ENCODE data around the gene CMA1. TPM values are rescaled to one million over a fixed set of nuclear protein-coding genes. Genes with fewer than 3 reads are reported as not detected.

The CMA1 gene
- polyA plus RNA-seq, 1 donor from 2014 or later: not detected

DNA sequence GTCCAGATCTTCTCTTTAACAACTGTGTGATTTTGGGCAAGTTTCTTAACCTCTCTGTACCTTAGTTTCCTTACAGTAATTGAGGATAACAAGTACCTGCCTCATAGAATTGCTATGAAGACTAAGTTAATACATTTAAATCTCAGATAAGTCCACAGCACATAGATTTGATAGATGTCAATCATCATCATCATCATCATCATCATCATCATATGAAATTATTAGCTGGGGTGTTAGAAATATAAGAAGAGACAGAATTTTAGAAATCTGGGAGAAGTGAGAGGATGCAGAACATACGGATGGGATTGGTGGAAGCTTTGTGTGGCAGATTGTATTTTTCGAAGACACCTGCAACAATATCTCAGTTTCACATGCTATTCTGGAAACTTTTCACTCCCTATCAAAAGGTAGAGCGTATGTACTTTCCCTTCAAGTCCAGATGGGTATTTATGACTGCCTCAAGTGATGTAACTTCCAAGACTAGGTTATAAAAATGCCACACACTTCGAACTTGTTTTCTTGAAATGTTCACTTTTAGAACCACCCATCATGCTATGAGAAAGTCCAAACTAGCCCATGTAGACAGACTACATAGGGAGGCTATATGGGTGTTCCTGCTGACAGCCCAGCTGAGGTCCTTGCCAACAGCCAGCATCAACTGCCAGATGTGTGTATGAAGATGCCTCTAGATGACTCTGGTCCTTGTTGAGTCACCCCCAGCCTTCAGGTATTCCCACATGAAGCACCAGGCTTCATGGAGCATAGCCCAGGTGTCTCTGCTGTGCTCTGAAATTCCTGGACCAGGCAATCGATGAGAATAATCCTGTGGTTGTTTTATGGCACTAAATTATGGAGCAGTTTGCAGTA, 44.8 kb downstream of the CMA1 start:
- H3K4me2 ChIP-seq (ENCODE audit: low read length): no peak overlapping the region
- no peaks in the 10 kb centered on the region for H3K9me3 ChIP-seq (ENCODE audit: low read length)
- no peaks in the 10 kb centered on the region for H3K27me3 ChIP-seq (ENCODE audit: insufficient read depth, low read depth, low read length)
- H2AFZ ChIP-seq (ENCODE audit: low read depth, low read length): no peak overlapping the region
- no peaks in the 10 kb centered on the region for H3K9me2 ChIP-seq (ENCODE audit: insufficient read depth, low read length)
- no peak overlapping the region for H3K27ac ChIP-seq (ENCODE audit: low read length)
- TF ChIP-seq, protein P1, sequence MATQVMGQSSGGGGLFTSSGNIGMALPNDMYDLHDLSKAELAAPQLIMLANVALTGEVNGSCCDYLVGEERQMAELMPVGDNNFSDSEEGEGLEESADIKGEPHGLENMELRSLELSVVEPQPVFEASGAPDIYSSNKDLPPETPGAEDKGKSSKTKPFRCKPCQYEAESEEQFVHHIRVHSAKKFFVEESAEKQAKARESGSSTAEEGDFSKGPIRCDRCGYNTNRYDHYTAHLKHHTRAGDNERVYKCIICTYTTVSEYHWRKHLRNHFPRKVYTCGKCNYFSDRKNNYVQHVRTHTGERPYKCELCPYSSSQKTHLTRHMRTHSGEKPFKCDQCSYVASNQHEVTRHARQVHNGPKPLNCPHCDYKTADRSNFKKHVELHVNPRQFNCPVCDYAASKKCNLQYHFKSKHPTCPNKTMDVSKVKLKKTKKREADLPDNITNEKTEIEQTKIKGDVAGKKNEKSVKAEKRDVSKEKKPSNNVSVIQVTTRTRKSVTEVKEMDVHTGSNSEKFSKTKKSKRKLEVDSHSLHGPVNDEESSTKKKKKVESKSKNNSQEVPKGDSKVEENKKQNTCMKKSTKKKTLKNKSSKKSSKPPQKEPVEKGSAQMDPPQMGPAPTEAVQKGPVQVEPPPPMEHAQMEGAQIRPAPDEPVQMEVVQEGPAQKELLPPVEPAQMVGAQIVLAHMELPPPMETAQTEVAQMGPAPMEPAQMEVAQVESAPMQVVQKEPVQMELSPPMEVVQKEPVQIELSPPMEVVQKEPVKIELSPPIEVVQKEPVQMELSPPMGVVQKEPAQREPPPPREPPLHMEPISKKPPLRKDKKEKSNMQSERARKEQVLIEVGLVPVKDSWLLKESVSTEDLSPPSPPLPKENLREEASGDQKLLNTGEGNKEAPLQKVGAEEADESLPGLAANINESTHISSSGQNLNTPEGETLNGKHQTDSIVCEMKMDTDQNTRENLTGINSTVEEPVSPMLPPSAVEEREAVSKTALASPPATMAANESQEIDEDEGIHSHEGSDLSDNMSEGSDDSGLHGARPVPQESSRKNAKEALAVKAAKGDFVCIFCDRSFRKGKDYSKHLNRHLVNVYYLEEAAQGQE (IDR thresholded peaks at IDR 0.05; ENCODE audit: borderline replicate concordance): no peak
- TF ChIP-seq, protein P2, sequence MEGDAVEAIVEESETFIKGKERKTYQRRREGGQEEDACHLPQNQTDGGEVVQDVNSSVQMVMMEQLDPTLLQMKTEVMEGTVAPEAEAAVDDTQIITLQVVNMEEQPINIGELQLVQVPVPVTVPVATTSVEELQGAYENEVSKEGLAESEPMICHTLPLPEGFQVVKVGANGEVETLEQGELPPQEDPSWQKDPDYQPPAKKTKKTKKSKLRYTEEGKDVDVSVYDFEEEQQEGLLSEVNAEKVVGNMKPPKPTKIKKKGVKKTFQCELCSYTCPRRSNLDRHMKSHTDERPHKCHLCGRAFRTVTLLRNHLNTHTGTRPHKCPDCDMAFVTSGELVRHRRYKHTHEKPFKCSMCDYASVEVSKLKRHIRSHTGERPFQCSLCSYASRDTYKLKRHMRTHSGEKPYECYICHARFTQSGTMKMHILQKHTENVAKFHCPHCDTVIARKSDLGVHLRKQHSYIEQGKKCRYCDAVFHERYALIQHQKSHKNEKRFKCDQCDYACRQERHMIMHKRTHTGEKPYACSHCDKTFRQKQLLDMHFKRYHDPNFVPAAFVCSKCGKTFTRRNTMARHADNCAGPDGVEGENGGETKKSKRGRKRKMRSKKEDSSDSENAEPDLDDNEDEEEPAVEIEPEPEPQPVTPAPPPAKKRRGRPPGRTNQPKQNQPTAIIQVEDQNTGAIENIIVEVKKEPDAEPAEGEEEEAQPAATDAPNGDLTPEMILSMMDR (IDR thresholded peaks at IDR 0.05; ENCODE audit: poor library complexity, severe bottlenecking): no peak
- no peak for TF ChIP-seq RAD21 (conservative IDR thresholded peaks at IDR 0.05)
- TF ChIP-seq EP300 (conservative IDR thresholded peaks at IDR 0.05; ENCODE audit: poor library complexity, severe bottlenecking): no peak
- TF ChIP-seq EZH2 (IDR thresholded peaks at IDR 0.05; ENCODE audit: borderline replicate concordance, insufficient read depth, low read length, poor library complexity, severe bottlenecking): no peak
- no peak for TF ChIP-seq MXI1 (conservative IDR thresholded peaks at IDR 0.05; ENCODE audit: poor library complexity, severe bottlenecking)
- TF ChIP-seq POLR2AphosphoS5 (IDR thresholded peaks at IDR 0.05): no peak
- TF ChIP-seq TAF1 (IDR thresholded peaks at IDR 0.05; ENCODE audit: low read depth): no peak
- no peak for TF ChIP-seq SMC3 (conservative IDR thresholded peaks at IDR 0.05; ENCODE audit: poor library complexity)
- no peak overlapping the region for H3K9ac ChIP-seq (ENCODE audit: low read length)
- no peaks in the 10 kb centered on the region for H4K20me1 ChIP-seq (ENCODE audit: insufficient read depth)
- H3F3A ChIP-seq (ENCODE audit: insufficient read depth, low read length, poor library complexity, severe bottlenecking): no peaks in the 10 kb centered on the region
- H3K36me3 ChIP-seq (ENCODE audit: insufficient read depth, low read length): no peaks in the 10 kb centered on the region
- no peaks in the 10 kb centered on the region for H3K79me2 ChIP-seq (replicated peaks; ENCODE audit: insufficient read depth, low read length)
- H3K4me3 ChIP-seq (ENCODE audit: low read length): no peak overlapping the region

DNA sequence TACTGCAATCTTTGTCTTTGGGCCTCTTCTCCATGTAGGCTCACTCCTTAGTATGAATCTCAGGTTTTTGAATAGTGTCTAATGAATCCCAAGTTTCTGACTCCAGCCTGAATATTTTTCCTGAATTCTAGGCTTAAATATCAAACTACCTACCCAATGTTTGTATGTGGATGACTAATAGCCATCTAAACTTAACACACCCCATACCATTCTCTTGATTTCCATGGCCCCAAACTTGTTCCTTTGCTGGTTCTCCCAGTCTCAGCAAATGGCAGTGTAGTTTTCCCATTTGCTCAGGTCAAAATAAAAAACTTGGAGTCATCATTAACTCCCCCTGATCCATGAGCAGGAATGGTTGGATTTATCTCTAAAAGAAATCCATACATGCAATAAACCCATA, 46.7 kb downstream of the CMA1 start:
- Histone ChIP-seq H3F3A (ENCODE audit: insufficient read depth, low read length, poor library complexity, severe bottlenecking) (no peaks in the 10 kb centered on the region), H3K4me3 (ENCODE audit: low read length) (no peak overlapping the region), H4K20me1 (ENCODE audit: insufficient read depth) (no peaks in the 10 kb centered on the region), H3K36me3 (ENCODE audit: insufficient read depth, low read length) (no peaks in the 10 kb centered on the region), H3K4me2 (ENCODE audit: low read length) (no peak overlapping the region), H3K9me2 (ENCODE audit: insufficient read depth, low read length) (no peaks in the 10 kb centered on the region), H3K27ac (ENCODE audit: low read length) (no peak overlapping the region), H3K79me2 (replicated peaks; ENCODE audit: insufficient read depth, low read length) (no peaks in the 10 kb centered on the region), H3K27me3 (ENCODE audit: insufficient read depth, low read depth, low read length) (no peaks in the 10 kb centered on the region), H3K9ac (ENCODE audit: low read length) (no peak overlapping the region), H3K9me3 (ENCODE audit: low read length) (no peaks in the 10 kb centered on the region), H2AFZ (ENCODE audit: low read depth, low read length) (no peak overlapping the region)
- no peak for TF ChIP-seq EP300 (conservative IDR thresholded peaks at IDR 0.05; ENCODE audit: poor library complexity, severe bottlenecking)
- no peak for TF ChIP-seq TAF1 (IDR thresholded peaks at IDR 0.05; ENCODE audit: low read depth)
- TF ChIP-seq, protein P2 (IDR thresholded peaks at IDR 0.05; ENCODE audit: poor library complexity, severe bottlenecking): no peak
- no peak for TF ChIP-seq SMC3 (conservative IDR thresholded peaks at IDR 0.05; ENCODE audit: poor library complexity)
- TF ChIP-seq RAD21 (conservative IDR thresholded peaks at IDR 0.05): no peak
- no peak for TF ChIP-seq EZH2 (IDR thresholded peaks at IDR 0.05; ENCODE audit: borderline replicate concordance, insufficient read depth, low read length, poor library complexity, severe bottlenecking)
- TF ChIP-seq, protein P1 (IDR thresholded peaks at IDR 0.05; ENCODE audit: borderline replicate concordance): no peak
- TF ChIP-seq POLR2AphosphoS5 (IDR thresholded peaks at IDR 0.05): no peak
- no peak for TF ChIP-seq MXI1 (conservative IDR thresholded peaks at IDR 0.05; ENCODE audit: poor library complexity, severe bottlenecking)

Measured in neural cell (in vitro differentiated cells).